ENCODE results near the gene CSH2.
"Not testable (repeated sequence)": the region's sequence is repeated elsewhere in the genome, so short reads cannot be mapped to it uniquely, and the experiment has no call there.

The CSH2 gene

GRCh38 chr17:63873577-63873976 lies at the start of gene CSH2:
TSS of gene CSH2 (minus strand) at chr17:63873677. CDS start at chr17:63873614, 63 bp downstream.
- DNase-seq (ENCODE audit: low spot score): not testable (repeated sequence)

- DNase-seq (ENCODE audit: low spot score): not testable (repeated sequence)
These were observed 48.9 kb upstream of the CSH2 start for GRCh38 chr17:63922402-63922801.

GRCh38 chr17:63920779-63921178 lies 47.3 kb upstream of the CSH2 start:
- not testable (repeated sequence) for DNase-seq (ENCODE audit: low spot score)

GRCh38 chr17:63920050-63920449 lies 46.6 kb upstream of the CSH2 start:
- not testable (repeated sequence) for DNase-seq (ENCODE audit: low spot score)

- peak; percentile 79 for DNase-seq (ENCODE audit: low spot score)
- TF ChIP-seq CTCF (IDR thresholded peaks at IDR 0.05; ENCODE audit: extremely low read depth, missing control alignments): peak; percentile 92
These were observed 45.8 kb upstream of the CSH2 start for GRCh38 chr17:63919311-63919723.

GRCh38 chr17:63918789-63919305 lies 45.4 kb upstream of the CSH2 start, which contains the start of gene GH1:
TSS of gene GH1 (minus strand) at chr17:63918839. CDS start at chr17:63918776, 63 bp downstream.
- not testable (repeated sequence) for DNase-seq (ENCODE audit: low spot score)

- TF ChIP-seq CTCF (IDR thresholded peaks at IDR 0.05; ENCODE audit: extremely low read depth, missing control alignments): no peak
- DNase-seq (ENCODE audit: low spot score): no peak
These were observed 44.8 kb upstream of the CSH2 start for GRCh38 chr17:63918305-63918704.

GRCh38 chr17:63917646-63918045 lies 44.2 kb upstream of the CSH2 start:
- no peak for DNase-seq (ENCODE audit: low spot score)
- no peak for TF ChIP-seq CTCF (IDR thresholded peaks at IDR 0.05; ENCODE audit: extremely low read depth, missing control alignments)

GRCh38 chr17:63917206-63917605 lies 43.7 kb upstream of the CSH2 start:
- DNase-seq (ENCODE audit: low spot score): not testable (repeated sequence)

GRCh38 chr17:63916566-63917185 lies 43.2 kb upstream of the CSH2 start:
- no peak for TF ChIP-seq CTCF (IDR thresholded peaks at IDR 0.05; ENCODE audit: extremely low read depth, missing control alignments)
- DNase-seq (ENCODE audit: low spot score): no peak

- not testable (repeated sequence) for DNase-seq (ENCODE audit: low spot score)
These were observed 42.3 kb upstream of the CSH2 start for GRCh38 chr17:63915753-63916152.
